GM19463 (cell line): ENCODE data around the gene PJA1.

ENCODE experiments used
- ATAC-seq: cut with Tn5 transposase; IDR thresholded peaks from one replicate; pipeline ENCODE4 v1.9.1; 2021; ENCODE audit warnings: mild to moderate bottlenecking, moderate library complexity; ENCODE audit not compliant: unreplicated experiment

The PJA1 gene

GRCh38 chrX:69170319-69170718 is 5.1 kb upstream of the PJA1 start:
- ATAC-seq = no peak

- peak; percentile 60 for ATAC-seq
Measured at GRCh38 chrX:69163936-69164741, 1.1 kb downstream of the PJA1 start.

- ATAC-seq = no peak
Measured at GRCh38 chrX:69162361-69162865, 2.8 kb downstream of the PJA1 start.

GRCh38 chrX:69161786-69162349 is 3.4 kb downstream of the PJA1 start:
- ATAC-seq = no peak

GRCh38 chrX:69161371-69161770 is 3.9 kb downstream of the PJA1 start:
- no peak for ATAC-seq

GRCh38 chrX:69158166-69158980 is 6.9 kb downstream of the PJA1 start:
- ATAC-seq = peak; percentile 93

- ATAC-seq = no peak
Measured at GRCh38 chrX:69156638-69157037, 8.6 kb downstream of the PJA1 start.

GRCh38 chrX:69155786-69156520 is 9.3 kb downstream of the PJA1 start:
- ATAC-seq = no peak

- no peak for ATAC-seq
Measured at GRCh38 chrX:69154051-69154450, 11.2 kb downstream of the PJA1 start.

GRCh38 chrX:69153060-69153730 is 12.1 kb downstream of the PJA1 start:
- no peak for ATAC-seq

- ATAC-seq = no peak
Measured at GRCh38 chrX:69152417-69152841, 12.8 kb downstream of the PJA1 start.

GRCh38 chrX:69151866-69152284 is 13.4 kb downstream of the PJA1 start:
- no peak for ATAC-seq

- ATAC-seq = no peak
Measured at GRCh38 chrX:69150281-69150960, 14.8 kb downstream of the PJA1 start.

- ATAC-seq = no peak
Measured at GRCh38 chrX:69149466-69150280, 15.6 kb downstream of the PJA1 start.

- ATAC-seq = no peak
Measured at GRCh38 chrX:69148946-69149345, 16.3 kb downstream of the PJA1 start.

GRCh38 chrX:69146739-69147138 is 18.5 kb downstream of the PJA1 start:
- ATAC-seq = no peak

- ATAC-seq = no peak
Measured at GRCh38 chrX:69145714-69146113, 19.5 kb downstream of the PJA1 start.

- no peak for ATAC-seq
Measured at GRCh38 chrX:69144838-69145680, 20.2 kb downstream of the PJA1 start.
